ENCODE measurements around the gene SALL1.

SALL1 gene

GRCh38 chr16:51167170-51167895 lies 16.3 kb upstream of the SALL1 start:
- H3K36me3 ChIP-seq (replicated peaks) = no peaks in the 10 kb centered on the region
- H3K27ac ChIP-seq = no peak overlapping the region
- H3K27me3 ChIP-seq (replicated peaks) = no peaks in the 10 kb centered on the region
- in situ Hi-C loops (cut with HindIII; ENCODE audit: low pct_ligation_motif_present, low sequenced_read_pairs) = no loop called here
- no peak for DNase-seq
- TF ChIP-seq, protein P1, sequence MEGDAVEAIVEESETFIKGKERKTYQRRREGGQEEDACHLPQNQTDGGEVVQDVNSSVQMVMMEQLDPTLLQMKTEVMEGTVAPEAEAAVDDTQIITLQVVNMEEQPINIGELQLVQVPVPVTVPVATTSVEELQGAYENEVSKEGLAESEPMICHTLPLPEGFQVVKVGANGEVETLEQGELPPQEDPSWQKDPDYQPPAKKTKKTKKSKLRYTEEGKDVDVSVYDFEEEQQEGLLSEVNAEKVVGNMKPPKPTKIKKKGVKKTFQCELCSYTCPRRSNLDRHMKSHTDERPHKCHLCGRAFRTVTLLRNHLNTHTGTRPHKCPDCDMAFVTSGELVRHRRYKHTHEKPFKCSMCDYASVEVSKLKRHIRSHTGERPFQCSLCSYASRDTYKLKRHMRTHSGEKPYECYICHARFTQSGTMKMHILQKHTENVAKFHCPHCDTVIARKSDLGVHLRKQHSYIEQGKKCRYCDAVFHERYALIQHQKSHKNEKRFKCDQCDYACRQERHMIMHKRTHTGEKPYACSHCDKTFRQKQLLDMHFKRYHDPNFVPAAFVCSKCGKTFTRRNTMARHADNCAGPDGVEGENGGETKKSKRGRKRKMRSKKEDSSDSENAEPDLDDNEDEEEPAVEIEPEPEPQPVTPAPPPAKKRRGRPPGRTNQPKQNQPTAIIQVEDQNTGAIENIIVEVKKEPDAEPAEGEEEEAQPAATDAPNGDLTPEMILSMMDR (IDR thresholded peaks at IDR 0.05; ENCODE audit: low read depth, low read length, missing control alignments) = no peak
- H3K4me3 ChIP-seq (ENCODE audit: low read depth, low read length) = no peak overlapping the region

- TF ChIP-seq, protein P1 (IDR thresholded peaks at IDR 0.05; ENCODE audit: low read depth, low read length, missing control alignments) = no peak
- no peak for DNase-seq
- H3K4me3 ChIP-seq (ENCODE audit: low read depth, low read length) = no peak overlapping the region
- H3K27me3 ChIP-seq (replicated peaks) = no peaks in the 10 kb centered on the region
- no peaks in the 10 kb centered on the region for H3K36me3 ChIP-seq (replicated peaks)
- H3K27ac ChIP-seq = no peak overlapping the region
- in situ Hi-C loops (cut with HindIII; ENCODE audit: low pct_ligation_motif_present, low sequenced_read_pairs) = no loop called here
Measured at GRCh38 chr16:51166541-51166940, 15.5 kb upstream of the SALL1 start.

GRCh38 chr16:51166091-51166490 lies 15.0 kb upstream of the SALL1 start:
- in situ Hi-C loops (cut with HindIII; ENCODE audit: low pct_ligation_motif_present, low sequenced_read_pairs) = no loop called here
- Histone ChIP-seq H3K4me3 (ENCODE audit: low read depth, low read length) (no peak overlapping the region), H3K27ac (no peak overlapping the region), H3K36me3 (replicated peaks) (no peaks in the 10 kb centered on the region), H3K27me3 (replicated peaks) (no peaks in the 10 kb centered on the region)
- TF ChIP-seq, protein P1 (IDR thresholded peaks at IDR 0.05; ENCODE audit: low read depth, low read length, missing control alignments) = no peak
- DNase-seq = no peak

- in situ Hi-C loops (cut with HindIII; ENCODE audit: low pct_ligation_motif_present, low sequenced_read_pairs) = no loop called here
- TF ChIP-seq, protein P1 (IDR thresholded peaks at IDR 0.05; ENCODE audit: low read depth, low read length, missing control alignments) = no peak
- Histone ChIP-seq H3K4me3 (ENCODE audit: low read depth, low read length) (no peak overlapping the region), H3K27ac (no peak overlapping the region), H3K27me3 (replicated peaks) (no peaks in the 10 kb centered on the region), H3K36me3 (replicated peaks) (no peaks in the 10 kb centered on the region)
- DNase-seq = no peak
Measured at GRCh38 chr16:51165043-51165442, 14.0 kb upstream of the SALL1 start.

- TF ChIP-seq, protein P1 (IDR thresholded peaks at IDR 0.05; ENCODE audit: low read depth, low read length, missing control alignments) = no peak
- H3K36me3 ChIP-seq (replicated peaks) = no peaks in the 10 kb centered on the region
- H3K4me3 ChIP-seq (ENCODE audit: low read depth, low read length) = no peak overlapping the region
- no peak for DNase-seq
- H3K27ac ChIP-seq = no peak overlapping the region
- in situ Hi-C loops (cut with HindIII; ENCODE audit: low pct_ligation_motif_present, low sequenced_read_pairs) = no loop called here
- H3K27me3 ChIP-seq (replicated peaks) = no peaks in the 10 kb centered on the region
Measured at GRCh38 chr16:51164574-51164973, 13.5 kb upstream of the SALL1 start.
